NCI-H2171 (cell line): ENCODE results near the gene CCDC192.

ENCODE experiments used
- DNase-seq: peaks from one replicate; lab custom pipeline; 2025; lab: John Stamatoyannopoulos, UW

Gene CCDC192

DNA sequence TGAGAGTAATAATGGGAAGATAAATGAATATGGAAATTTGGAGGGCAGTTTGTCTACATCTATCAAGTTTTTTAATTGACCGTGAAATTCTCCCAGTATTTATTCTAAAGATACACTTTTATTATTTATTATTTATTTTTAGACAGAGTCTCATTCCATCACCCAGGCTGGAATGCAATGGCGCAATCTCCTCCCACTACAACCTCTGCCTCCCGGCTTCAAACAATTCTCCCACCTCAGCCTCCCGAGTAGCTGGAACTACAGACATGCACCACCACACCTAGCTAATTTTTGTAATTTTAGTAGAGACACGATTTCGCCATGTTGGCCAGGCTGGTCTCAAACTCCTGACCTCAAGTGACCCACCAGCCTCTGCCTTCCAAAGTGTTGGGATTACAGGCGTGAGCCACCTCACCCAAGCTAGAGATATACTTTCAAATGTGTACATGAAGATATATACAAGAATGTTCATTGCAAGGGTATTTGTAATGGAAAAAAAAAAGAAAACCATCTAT is 282.7 kb downstream of the CCDC192 start:
- no peak for DNase-seq

DNA sequence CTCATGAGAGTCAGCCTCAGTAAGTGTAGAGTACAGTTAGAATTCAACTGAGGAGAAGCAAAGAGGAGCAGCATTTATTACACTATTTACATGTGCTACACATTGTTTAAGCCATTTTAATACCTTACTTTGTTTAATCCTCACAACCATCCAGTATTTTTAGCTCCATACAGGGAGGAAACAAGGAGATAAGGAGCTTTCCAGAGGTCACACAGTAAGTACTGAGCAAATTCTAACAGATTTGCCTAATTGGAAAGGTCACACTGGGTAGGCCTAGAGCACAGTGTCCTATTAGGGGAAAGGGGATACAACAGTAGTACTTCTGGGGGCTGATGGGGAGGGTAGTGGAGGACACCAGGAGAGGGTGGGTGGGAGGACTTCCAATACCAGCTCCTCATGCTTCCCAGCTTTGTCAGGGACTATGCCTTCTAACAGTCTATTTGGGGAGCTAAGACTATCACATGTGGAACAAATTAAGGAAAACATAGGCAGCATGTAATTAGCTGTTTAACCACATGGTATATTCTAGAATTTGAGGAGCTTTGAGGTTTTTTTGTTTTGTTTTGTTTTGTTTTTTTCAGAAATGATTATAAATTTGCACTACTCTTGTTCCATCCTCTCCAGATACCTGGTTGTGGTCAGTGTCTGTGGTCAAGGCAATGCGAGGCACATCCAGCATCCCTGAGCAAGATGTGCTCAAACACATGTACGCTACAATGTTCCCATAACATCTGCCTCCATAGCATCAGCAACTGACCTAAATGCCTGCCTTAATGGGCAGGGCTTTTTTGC is 284.4 kb downstream of the CCDC192 start:
- no peak for DNase-seq

DNA sequence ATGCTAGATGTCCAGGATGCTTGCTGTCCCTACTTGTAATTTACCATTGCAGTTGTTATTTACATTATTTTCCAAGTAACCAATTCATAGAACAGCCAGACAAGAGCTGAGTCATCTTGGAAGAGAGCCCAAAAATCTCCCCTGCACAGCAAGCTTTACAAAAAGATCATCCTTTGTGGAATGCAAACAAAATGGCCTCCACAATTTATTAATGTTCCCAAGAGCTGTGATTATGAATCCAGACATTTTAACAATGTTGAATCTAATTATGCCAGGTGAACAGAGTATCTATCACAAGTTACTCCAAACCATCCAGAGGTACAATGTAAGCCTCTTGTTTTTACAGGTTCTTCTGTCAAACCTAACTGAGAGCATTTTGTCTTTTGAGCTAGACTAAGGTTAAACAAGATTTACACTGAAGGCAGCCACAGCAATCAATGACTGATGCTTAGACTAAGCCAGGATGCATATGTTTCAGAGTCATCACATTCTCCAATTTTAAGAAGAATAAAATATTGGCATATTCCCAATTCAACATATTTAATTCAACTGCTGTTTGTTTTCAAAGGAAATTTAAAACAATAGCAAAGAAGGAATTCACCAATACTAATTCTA is 285.1 kb downstream of the CCDC192 start:
- no peak for DNase-seq
